OCI-LY7 (cell line): Measurements from ENCODE around the gene CSNK1G1. TPM values are rescaled to one million over a fixed set of nuclear protein-coding genes. Genes with fewer than 3 reads are reported as not detected.

Experiments used
- BruUV-seq: library from RNA; stranded (reverse); fragments of 400-500 nt; replicated peaks from 2 replicates; lab custom pipeline; 2021; lab: Mats Ljungman, UMichigan
- CTCF ChIA-PET: fragments of 300-600 bp; sonication (Branson Sonifier 250); formaldehyde crosslinking; loops from one replicate; lab custom pipeline; 2022; ENCODE audit warnings: antibody characterized with exemption; ENCODE audit not compliant: unreplicated experiment; lab: Charles Lee
- POLR2A ChIA-PET: fragments of 300-600 bp; sonication (Branson Sonifier 250); formaldehyde crosslinking; loops from one replicate; lab custom pipeline; 2022; ENCODE audit warnings: antibody characterized with exemption; lab: Charles Lee
- DNase-seq: peaks from one replicate; pipeline ENCODE4 v3.0.0-alpha.2; 2015; ENCODE audit warnings: low spot score
- H2AFZ ChIP-seq: fragments of 200-600 bp; sonication (generic), shearing (Covaris generic); 2 replicates; pipeline ENCODE4 v1.6.1; 2014; ENCODE audit warnings: mild to moderate bottlenecking, antibody characterized with exemption, low read length, moderate library complexity
- H3K27ac ChIP-seq: fragments of 200-600 bp; sonication (generic); 2 replicates; pipeline ENCODE4 v1.5.1; 2014; ENCODE audit warnings: mixed run types, low read depth, mild to moderate bottlenecking, moderate library complexity, low read length, inconsistent platforms; ENCODE audit not compliant: poor library complexity, severe bottlenecking
- H3K36me3 ChIP-seq: fragments of 200-600 bp; sonication (generic); 2 replicates; pipeline ENCODE4 v1.6.1; 2014; ENCODE audit warnings: mild to moderate bottlenecking, antibody characterized with exemption, low read length, moderate library complexity, mixed read lengths; ENCODE audit not compliant: insufficient read depth
- H3K4me1 ChIP-seq: fragments of 200-600 bp; sonication (generic); 2 replicates; pipeline ENCODE4 v1.5.1; 2014; ENCODE audit warnings: mild to moderate bottlenecking, low read length; ENCODE audit not compliant: insufficient read depth, poor library complexity, severe bottlenecking
- H3K4me2 ChIP-seq: fragments of 200-600 bp; sonication (generic); 2 replicates; pipeline ENCODE4 v1.6.1; 2014; ENCODE audit warnings: mild to moderate bottlenecking, low read length
- H3K4me3 ChIP-seq: fragments of 200-600 bp; sonication (generic); 2 replicates; pipeline ENCODE4 v1.5.1; 2014; ENCODE audit warnings: mild to moderate bottlenecking, low read depth, low read length; ENCODE audit not compliant: poor library complexity, severe bottlenecking
- H3K79me2 ChIP-seq: fragments of 200-600 bp; sonication (generic); 2 replicates; pipeline ENCODE4 v1.6.1; 2016; ENCODE audit warnings: low read depth, mild to moderate bottlenecking, low read length, moderate library complexity, mixed read lengths; ENCODE audit not compliant: insufficient read depth
- H3K9me2 ChIP-seq: fragments of 200-600 bp; sonication (generic); 2 replicates; pipeline ENCODE4 v1.6.1; 2016; ENCODE audit warnings: mild to moderate bottlenecking, low read length, mixed read lengths; ENCODE audit not compliant: insufficient read depth
- H3K9me3 ChIP-seq: fragments of 200-600 bp; sonication (generic); 2 replicates; pipeline ENCODE4 v1.6.1; 2014; ENCODE audit warnings: mild to moderate bottlenecking, mixed run types, low read length, mixed read lengths
- H4K20me1 ChIP-seq: fragments of 200-600 bp; sonication (generic); 2 replicates; pipeline ENCODE4 v1.6.1; 2014; ENCODE audit warnings: mild to moderate bottlenecking, antibody characterized with exemption, low read length, moderate library complexity, mixed read lengths; ENCODE audit not compliant: insufficient read depth
- EZH2phosphoT487 ChIP-seq: fragments of 200-600 bp; sonication (generic); IDR thresholded peaks from 2 replicates; pipeline ENCODE4 v1.6.1; 2018; ENCODE audit warnings: low read depth, borderline replicate concordance, mild to moderate bottlenecking, mixed run types, antibody characterized with exemption, low read length, moderate library complexity, mixed read lengths
- intact Hi-C: fragments of 100-400 bp; cut with micrococcal nuclease; formaldehyde crosslinking; loops from one replicate; pipeline ENCODE4 v1.10.0; 2022; ENCODE audit not compliant: unreplicated experiment
- total RNA-seq, 2 experiments: library from RNA; depleted of rRNA in 1 of 2; stranded (reverse); fragments of >200 nt in 1 of 2; shearing (Covaris generic) in 1 of 2; gene quantifications; 2 replicates each; pipeline ENCODE4 v1.2.3, GENCODE V29; 2014 to 2022
- TF ChIP-seq, protein P1 (sequence below): fragments of 200-600 bp; sonication (generic); conservative IDR thresholded peaks from 2 replicates; pipeline ENCODE4 v1.5.1; 2014; ENCODE audit warnings: mild to moderate bottlenecking, antibody characterized with exemption, low read length, moderate library complexity, mixed read lengths

Gene CSNK1G1
- total RNA-seq, 2 experiments from 2014 or later, result 8.8 to 14.1 TPM

DNA sequence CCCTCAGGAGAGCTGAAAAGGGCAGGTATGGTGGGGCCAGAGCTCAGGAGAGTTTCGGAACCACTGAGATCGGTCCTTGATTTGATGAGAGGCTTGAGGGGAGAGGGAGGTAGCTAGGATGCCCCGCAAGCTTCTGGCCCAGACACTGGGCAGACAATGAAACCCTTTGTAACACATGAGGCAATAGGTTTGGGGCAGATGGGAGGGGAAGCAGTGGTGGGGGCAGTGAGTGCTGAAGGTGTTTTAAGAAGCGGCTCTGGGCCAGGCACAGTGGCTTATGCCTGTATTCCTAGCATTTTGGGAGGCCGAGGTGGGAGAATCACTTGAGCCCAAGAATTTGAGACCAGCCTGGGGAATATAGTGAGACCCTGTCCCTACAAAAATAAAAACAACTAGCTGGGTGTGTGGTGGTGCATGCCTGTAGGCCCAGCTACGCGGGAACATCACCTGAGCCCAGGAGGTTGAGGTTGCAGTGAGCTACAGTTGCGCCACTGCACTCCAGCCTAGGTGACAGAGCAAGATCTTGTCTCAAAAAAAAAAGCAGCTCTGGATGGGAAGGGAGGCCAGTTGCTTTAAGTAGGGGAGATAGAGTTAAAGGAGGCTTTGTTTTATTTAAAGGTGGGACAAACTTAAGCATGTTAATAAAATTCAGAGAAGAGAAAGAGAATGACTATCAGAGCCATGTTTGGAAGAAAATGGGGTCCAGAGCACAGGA lies 214.0 kb downstream of the CSNK1G1 start:
- no peak for DNase-seq
- ChIA-PET CTCF (no interaction called here), POLR2A (no interaction called here)
- Histone ChIP-seq H3K79me2 (no peaks in the 10 kb centered on the region), H3K9me3 (no peaks in the 10 kb centered on the region), H3K4me3 (no peak overlapping the region), H2AFZ (no peak overlapping the region), H3K36me3 (peaks cover 56% of the 10 kb centered on the region), H3K4me1 (peaks cover 13% of the 10 kb centered on the region), H3K27ac (no peak overlapping the region), H4K20me1 (no peaks in the 10 kb centered on the region), H3K4me2 (no peak overlapping the region), H3K9me2 (no peaks in the 10 kb centered on the region)
- BruUV-seq, result no TSS peak
- TF ChIP-seq, protein P1, sequence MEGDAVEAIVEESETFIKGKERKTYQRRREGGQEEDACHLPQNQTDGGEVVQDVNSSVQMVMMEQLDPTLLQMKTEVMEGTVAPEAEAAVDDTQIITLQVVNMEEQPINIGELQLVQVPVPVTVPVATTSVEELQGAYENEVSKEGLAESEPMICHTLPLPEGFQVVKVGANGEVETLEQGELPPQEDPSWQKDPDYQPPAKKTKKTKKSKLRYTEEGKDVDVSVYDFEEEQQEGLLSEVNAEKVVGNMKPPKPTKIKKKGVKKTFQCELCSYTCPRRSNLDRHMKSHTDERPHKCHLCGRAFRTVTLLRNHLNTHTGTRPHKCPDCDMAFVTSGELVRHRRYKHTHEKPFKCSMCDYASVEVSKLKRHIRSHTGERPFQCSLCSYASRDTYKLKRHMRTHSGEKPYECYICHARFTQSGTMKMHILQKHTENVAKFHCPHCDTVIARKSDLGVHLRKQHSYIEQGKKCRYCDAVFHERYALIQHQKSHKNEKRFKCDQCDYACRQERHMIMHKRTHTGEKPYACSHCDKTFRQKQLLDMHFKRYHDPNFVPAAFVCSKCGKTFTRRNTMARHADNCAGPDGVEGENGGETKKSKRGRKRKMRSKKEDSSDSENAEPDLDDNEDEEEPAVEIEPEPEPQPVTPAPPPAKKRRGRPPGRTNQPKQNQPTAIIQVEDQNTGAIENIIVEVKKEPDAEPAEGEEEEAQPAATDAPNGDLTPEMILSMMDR, result no peak
- no peak for TF ChIP-seq EZH2phosphoT487
- intact Hi-C loops, result no loop called here

DNA sequence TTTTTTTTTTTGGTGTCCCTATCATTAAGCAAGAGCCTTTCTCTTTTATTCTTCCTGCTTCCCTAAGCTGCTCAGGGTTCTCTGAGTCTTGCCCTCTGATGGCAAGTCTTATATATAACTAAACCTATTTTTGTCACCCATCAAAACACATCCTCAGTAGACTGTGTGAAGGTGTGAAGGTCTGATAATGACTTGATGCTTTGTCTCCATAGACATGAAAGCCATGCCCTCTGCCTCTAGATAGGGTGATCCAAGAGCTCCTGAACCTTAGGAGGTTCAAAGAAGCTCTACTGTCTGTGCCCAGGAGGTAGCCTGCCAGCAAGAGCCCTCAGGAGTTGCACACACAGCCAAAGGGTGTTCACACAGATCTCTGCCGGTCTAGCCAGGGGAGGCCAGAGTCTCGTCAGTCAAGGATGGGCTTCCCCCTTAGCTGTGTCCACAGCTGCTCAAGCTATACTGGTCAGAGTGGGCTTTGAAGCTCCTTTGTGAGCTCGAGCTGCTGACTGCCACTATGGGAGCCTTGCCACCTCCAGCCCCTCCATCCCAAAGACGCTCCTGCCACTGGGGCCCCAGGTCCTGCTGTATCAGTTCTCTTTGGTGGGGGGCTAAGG lies 217.5 kb downstream of the CSNK1G1 start:
- no peak overlapping the region for H2AFZ ChIP-seq
- TF ChIP-seq, protein P1, result no peak
- no peak for TF ChIP-seq EZH2phosphoT487
- peaks cover 73% of the 10 kb centered on the region for H3K36me3 ChIP-seq
- no peaks in the 10 kb centered on the region for H3K79me2 ChIP-seq
- intact Hi-C loops, result no loop called here
- H3K27ac ChIP-seq, result no peak overlapping the region
- no peaks in the 10 kb centered on the region for H4K20me1 ChIP-seq
- H3K4me1 ChIP-seq, result no peaks in the 10 kb centered on the region
- no TSS peak for BruUV-seq
- DNase-seq, result no peak
- no peak overlapping the region for H3K4me3 ChIP-seq
- ChIA-PET CTCF (interaction anchor here (0.7 kb wide), 1 partner anchor 14 kb away, joined by 4 read pairs; no protein-coding TSS in a partner anchor), POLR2A (interaction anchor here (0.6 to 1.1 kb wide), 3 partner anchors 12 to 1668 kb away, joined by 3 to 6 read pairs (median 4); no protein-coding TSS in a partner anchor)
- H3K9me2 ChIP-seq, result no peaks in the 10 kb centered on the region
- H3K4me2 ChIP-seq, result no peak overlapping the region
- H3K9me3 ChIP-seq, result no peaks in the 10 kb centered on the region
